22Rv1 (cell line): Measurements from ENCODE around the gene LNX2.

Source experiments
- CTCF ChIP-seq: fragments of 450-650 bp; IDR thresholded peaks from 2 replicates; pipeline ENCODE4 v1.5.1; 2017; ENCODE audit warnings: mild to moderate bottlenecking
- ZFX ChIP-seq: fragments of 450-650 bp; IDR thresholded peaks from 2 replicates; pipeline ENCODE4 v1.6.1; 2017; ENCODE audit warnings: antibody characterized with exemption, borderline replicate concordance

GRCh38 chr13:27657724-27658123 lies 37.4 kb upstream of the LNX2 start:
- TF ChIP-seq CTCF (no peak), ZFX (no peak)
